ENCODE data around the gene ATF2. TPM values are rescaled to one million over a fixed set of nuclear protein-coding genes. Genes with fewer than 3 reads are reported as not detected.

The ATF2 gene
- total RNA-seq, 6 experiments from 2014 or later: 34.1 to 43.9 (median 38.2) TPM

DNA sequence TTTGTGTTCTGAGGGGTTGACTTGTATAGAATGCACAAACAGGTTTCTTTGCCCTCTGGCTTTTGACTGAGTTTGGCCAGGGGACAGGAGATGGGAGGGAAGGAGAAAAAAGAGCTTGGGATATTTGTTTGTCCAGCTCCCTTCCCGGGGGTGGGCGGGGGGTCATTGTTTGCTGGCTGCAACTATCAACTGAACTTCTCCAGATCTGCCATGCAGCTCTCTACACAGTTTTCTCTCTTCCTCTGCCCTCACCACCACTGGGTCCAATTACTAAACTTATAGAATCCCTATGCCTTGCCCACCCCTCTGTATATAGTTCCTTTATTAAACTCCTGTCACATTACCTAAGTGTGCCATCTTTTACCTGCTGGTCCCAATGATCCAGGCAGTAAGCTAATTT, 130.1 kb downstream of the ATF2 start:
- TF ChIP-seq, protein P1, sequence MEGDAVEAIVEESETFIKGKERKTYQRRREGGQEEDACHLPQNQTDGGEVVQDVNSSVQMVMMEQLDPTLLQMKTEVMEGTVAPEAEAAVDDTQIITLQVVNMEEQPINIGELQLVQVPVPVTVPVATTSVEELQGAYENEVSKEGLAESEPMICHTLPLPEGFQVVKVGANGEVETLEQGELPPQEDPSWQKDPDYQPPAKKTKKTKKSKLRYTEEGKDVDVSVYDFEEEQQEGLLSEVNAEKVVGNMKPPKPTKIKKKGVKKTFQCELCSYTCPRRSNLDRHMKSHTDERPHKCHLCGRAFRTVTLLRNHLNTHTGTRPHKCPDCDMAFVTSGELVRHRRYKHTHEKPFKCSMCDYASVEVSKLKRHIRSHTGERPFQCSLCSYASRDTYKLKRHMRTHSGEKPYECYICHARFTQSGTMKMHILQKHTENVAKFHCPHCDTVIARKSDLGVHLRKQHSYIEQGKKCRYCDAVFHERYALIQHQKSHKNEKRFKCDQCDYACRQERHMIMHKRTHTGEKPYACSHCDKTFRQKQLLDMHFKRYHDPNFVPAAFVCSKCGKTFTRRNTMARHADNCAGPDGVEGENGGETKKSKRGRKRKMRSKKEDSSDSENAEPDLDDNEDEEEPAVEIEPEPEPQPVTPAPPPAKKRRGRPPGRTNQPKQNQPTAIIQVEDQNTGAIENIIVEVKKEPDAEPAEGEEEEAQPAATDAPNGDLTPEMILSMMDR (IDR thresholded peaks at IDR 0.05): no peak
- H3K36me3 Mint-ChIP-seq (ENCODE audit: low read depth): no peaks in the 10 kb centered on the region
- peaks cover 19% of the 10 kb centered on the region for H3K4me1 Mint-ChIP-seq (ENCODE audit: low read depth)
- H3K27ac Mint-ChIP-seq: no peak overlapping the region
- H3K27me3 Mint-ChIP-seq (ENCODE audit: insufficient read depth): no peaks in the 10 kb centered on the region; the same call in 1 of the 2 replicates
- H3K9me3 Mint-ChIP-seq: no peaks in the 10 kb centered on the region
- DNase-seq: no peak
- no peak overlapping the region for H3K4me3 Mint-ChIP-seq

DNA sequence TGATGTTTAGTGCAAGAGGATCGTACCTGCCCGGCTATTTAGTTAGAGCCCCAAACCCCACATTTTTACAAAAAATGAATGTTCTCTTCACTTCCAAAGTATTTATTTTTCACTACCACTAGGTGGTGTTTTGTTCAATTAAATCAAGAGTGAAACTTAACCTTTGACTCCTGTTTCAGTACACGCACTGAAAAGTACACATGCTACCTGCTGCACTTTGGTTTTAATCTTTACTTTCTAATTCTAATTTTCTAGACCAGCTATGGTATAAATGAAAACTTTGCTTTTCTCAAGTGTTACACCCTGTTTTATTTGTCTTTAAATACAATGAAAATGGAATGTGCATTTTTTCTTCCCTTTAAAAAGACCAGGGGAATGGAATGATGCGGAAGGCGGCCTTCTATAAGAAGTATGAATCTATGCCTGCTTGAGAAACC, 131.4 kb downstream of the ATF2 start:
- TF ChIP-seq, protein P1 (IDR thresholded peaks at IDR 0.05): peak; percentile 84
- DNase-seq: peak; percentile 17
- no peaks in the 10 kb centered on the region for H3K9me3 Mint-ChIP-seq
- no peaks in the 10 kb centered on the region; the same call in 1 of the 2 replicates for H3K27me3 Mint-ChIP-seq (ENCODE audit: insufficient read depth)
- H3K27ac Mint-ChIP-seq: no peak overlapping the region
- H3K4me3 Mint-ChIP-seq: peak overlapping the region; percentile 63
- H3K4me1 Mint-ChIP-seq (ENCODE audit: low read depth): peaks cover 19% of the 10 kb centered on the region
- no peaks in the 10 kb centered on the region for H3K36me3 Mint-ChIP-seq (ENCODE audit: low read depth)

GRCh38 chr2:175035806-175036205, 132.2 kb downstream of the ATF2 start:
- Mint-ChIP-seq H3K4me1 (ENCODE audit: low read depth) (peaks cover 19% of the 10 kb centered on the region), H3K36me3 (ENCODE audit: low read depth) (no peaks in the 10 kb centered on the region), H3K4me3 (peak overlapping the region; percentile 6), H3K9me3 (no peaks in the 10 kb centered on the region), H3K27me3 (ENCODE audit: insufficient read depth) (no peaks in the 10 kb centered on the region), H3K27ac (peak overlapping the region; percentile 12; the same call in 1 of the 2 replicates)
- TF ChIP-seq, protein P1 (IDR thresholded peaks at IDR 0.05): no peak
- DNase-seq: peak; percentile 4

DNA sequence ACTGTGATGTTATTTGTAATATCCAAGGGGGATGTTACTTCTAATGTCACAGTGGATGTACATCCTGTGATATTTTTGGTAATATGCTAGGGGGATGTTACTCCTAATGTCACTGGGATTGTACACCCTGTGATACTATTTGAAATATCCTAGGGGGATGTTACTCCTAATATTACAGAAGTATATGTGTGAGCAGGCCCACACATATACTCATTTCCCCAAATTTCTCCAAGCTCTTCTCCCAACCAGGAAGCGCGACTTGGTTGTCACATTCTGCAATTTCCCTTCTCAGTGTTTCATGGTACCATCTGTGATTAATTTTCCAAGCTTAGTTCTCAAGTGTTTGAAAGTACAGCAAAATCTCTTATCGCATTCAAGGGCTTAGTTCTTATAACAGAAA, 133.3 kb downstream of the ATF2 start:
- Mint-ChIP-seq H3K9me3 (no peaks in the 10 kb centered on the region), H3K36me3 (ENCODE audit: low read depth) (no peaks in the 10 kb centered on the region), H3K4me1 (ENCODE audit: low read depth) (peaks cover 19% of the 10 kb centered on the region), H3K4me3 (no peak overlapping the region), H3K27me3 (ENCODE audit: insufficient read depth) (no peaks in the 10 kb centered on the region), H3K27ac (no peak overlapping the region)
- TF ChIP-seq, protein P1 (IDR thresholded peaks at IDR 0.05): no peak
- no peak for DNase-seq

DNA sequence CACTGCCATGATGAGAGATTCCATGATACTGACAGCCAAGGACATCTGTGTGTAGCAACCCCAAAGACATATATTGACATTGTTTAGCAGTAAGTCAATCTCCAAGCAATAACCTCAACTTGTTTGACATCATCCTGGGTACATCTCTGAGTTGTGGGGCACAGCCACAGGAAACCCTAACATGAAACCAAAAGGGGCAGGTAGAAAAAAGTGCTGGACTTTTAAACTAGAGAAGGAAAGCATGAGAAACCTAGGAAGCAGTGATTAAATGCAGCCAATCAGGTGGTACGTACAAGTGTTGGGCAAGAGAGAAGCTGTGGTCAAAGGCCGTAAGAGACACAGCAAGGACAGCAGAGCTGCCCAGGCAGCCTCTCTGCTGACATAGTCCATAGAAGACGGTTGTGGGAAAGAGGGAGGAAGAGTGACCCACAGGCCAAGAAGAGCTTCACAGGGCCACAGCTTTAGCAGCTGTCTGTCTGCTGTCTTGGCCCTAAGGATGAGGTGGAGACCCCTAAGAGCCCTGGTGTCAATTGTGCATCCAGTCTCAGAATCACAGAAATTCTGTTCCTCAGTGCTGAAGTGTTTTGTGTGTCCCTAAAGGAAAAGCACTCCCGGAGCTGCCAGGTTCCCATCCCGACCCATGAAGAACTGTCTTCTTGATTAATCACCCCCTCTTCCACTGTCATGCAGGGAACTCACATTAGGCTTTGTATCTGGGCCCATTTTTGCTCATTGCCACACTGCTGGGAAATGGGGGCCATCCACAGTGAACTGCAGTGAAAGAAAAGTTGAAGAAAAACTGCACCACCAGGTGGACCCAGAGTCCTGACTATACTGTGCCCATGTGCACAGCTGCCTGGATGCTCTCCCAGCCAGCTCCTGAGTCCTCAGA, 137.4 kb downstream of the ATF2 start:
- TF ChIP-seq, protein P1 (IDR thresholded peaks at IDR 0.05): peak; percentile 74
- peak; percentile 45 for DNase-seq
- Mint-ChIP-seq H3K4me3 (no peak overlapping the region), H3K27ac (no peak overlapping the region), H3K4me1 (ENCODE audit: low read depth) (peaks cover 14% of the 10 kb centered on the region), H3K9me3 (no peaks in the 10 kb centered on the region), H3K36me3 (ENCODE audit: low read depth) (no peaks in the 10 kb centered on the region), H3K27me3 (ENCODE audit: insufficient read depth) (no peaks in the 10 kb centered on the region)

Measured in HFFc6 (cell line).